Measurements from ENCODE around the gene ZFAND3. TPM values are rescaled to one million over a fixed set of nuclear protein-coding genes. Genes with fewer than 3 reads are reported as not detected.

The ZFAND3 gene
- total RNA-seq, 1 donor from 2014 or later, result 84.4 TPM

GRCh38 chr6:38033442-38033982, 214.0 kb downstream of the ZFAND3 start:
- Mint-ChIP-seq H3K9me3 (ENCODE audit: unreplicated experiment) (peaks cover 7% of the 10 kb centered on the region), H3K27ac (ENCODE audit: unreplicated experiment) (no peak overlapping the region), H3K36me3 (ENCODE audit: unreplicated experiment) (peaks cover 12% of the 10 kb centered on the region), H3K27me3 (ENCODE audit: unreplicated experiment) (no peaks in the 10 kb centered on the region), H3K4me1 (ENCODE audit: unreplicated experiment) (peaks cover 36% of the 10 kb centered on the region), H3K4me3 (ENCODE audit: unreplicated experiment) (no peak overlapping the region)
- DNase-seq (ENCODE audit: extremely low spot score, unreplicated experiment), result no peak
- TF ChIP-seq CTCF (IDR thresholded peaks at IDR 0.05), result no peak

- Mint-ChIP-seq H3K36me3 (ENCODE audit: unreplicated experiment) (peaks cover 11% of the 10 kb centered on the region), H3K27ac (ENCODE audit: unreplicated experiment) (peak overlapping the region; percentile 58), H3K27me3 (ENCODE audit: unreplicated experiment) (no peaks in the 10 kb centered on the region), H3K4me3 (ENCODE audit: unreplicated experiment) (no peak overlapping the region), H3K9me3 (ENCODE audit: unreplicated experiment) (peaks cover 7% of the 10 kb centered on the region), H3K4me1 (ENCODE audit: unreplicated experiment) (peaks cover 36% of the 10 kb centered on the region)
- TF ChIP-seq CTCF (IDR thresholded peaks at IDR 0.05), result peak; percentile 71
- DNase-seq (ENCODE audit: extremely low spot score, unreplicated experiment), result no peak
Observed at GRCh38 chr6:38034274-38034914, 214.9 kb downstream of the ZFAND3 start.

DNA sequence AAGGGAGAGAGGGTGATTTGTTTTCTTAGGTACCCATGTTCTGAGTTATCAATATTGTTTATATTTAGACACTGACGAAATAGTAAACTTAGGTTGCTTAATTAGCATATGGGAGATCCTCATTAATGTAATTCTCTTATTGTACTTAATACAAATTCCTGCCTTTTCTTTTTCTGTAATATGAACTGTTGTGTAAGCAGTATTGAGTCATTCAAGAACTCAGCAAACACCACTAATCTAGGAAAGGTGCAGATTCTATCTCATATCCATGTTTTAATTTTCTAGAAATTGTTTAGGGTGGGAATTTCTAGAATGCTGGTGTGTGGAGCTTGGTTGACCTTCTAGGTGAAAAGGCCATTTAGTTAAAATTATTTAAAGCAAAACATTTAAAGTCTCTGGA, 216.0 kb downstream of the ZFAND3 start:
- no peak for TF ChIP-seq CTCF (IDR thresholded peaks at IDR 0.05)
- H3K4me3 Mint-ChIP-seq (ENCODE audit: unreplicated experiment), result no peak overlapping the region
- H3K27ac Mint-ChIP-seq (ENCODE audit: unreplicated experiment), result peak overlapping the region; percentile 58
- no peaks in the 10 kb centered on the region for H3K27me3 Mint-ChIP-seq (ENCODE audit: unreplicated experiment)
- H3K36me3 Mint-ChIP-seq (ENCODE audit: unreplicated experiment), result peaks cover 4% of the 10 kb centered on the region
- peaks cover 40% of the 10 kb centered on the region for H3K4me1 Mint-ChIP-seq (ENCODE audit: unreplicated experiment)
- H3K9me3 Mint-ChIP-seq (ENCODE audit: unreplicated experiment), result peaks cover 2% of the 10 kb centered on the region
- no peak for DNase-seq (ENCODE audit: extremely low spot score, unreplicated experiment)

DNA sequence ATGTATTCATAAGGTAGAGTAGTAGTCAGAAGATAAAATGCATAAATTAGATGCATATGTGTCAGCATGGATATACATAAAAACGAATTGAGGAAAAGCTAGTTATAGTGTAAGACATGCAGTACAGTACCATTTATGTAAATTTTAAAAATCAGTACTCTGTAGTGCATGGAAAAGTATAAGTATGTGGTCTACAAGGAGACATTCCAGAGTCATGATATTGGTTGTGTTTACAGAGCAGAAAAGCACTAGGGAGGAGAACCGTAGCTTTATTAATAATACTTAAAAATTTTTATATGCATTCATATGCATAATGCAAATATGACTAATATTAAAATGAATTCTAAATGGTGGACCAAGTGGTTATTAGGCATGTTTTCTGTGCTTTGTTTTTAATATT, 220.0 kb downstream of the ZFAND3 start:
- H3K4me1 Mint-ChIP-seq (ENCODE audit: unreplicated experiment), result peaks cover 38% of the 10 kb centered on the region
- no peaks in the 10 kb centered on the region for H3K9me3 Mint-ChIP-seq (ENCODE audit: unreplicated experiment)
- no peak for DNase-seq (ENCODE audit: extremely low spot score, unreplicated experiment)
- H3K27ac Mint-ChIP-seq (ENCODE audit: unreplicated experiment), result no peak overlapping the region
- H3K27me3 Mint-ChIP-seq (ENCODE audit: unreplicated experiment), result no peaks in the 10 kb centered on the region
- H3K4me3 Mint-ChIP-seq (ENCODE audit: unreplicated experiment), result no peak overlapping the region
- no peak for TF ChIP-seq CTCF (IDR thresholded peaks at IDR 0.05)
- H3K36me3 Mint-ChIP-seq (ENCODE audit: unreplicated experiment), result peaks cover 1% of the 10 kb centered on the region

GRCh38 chr6:38040254-38040653, 220.7 kb downstream of the ZFAND3 start:
- Mint-ChIP-seq H3K36me3 (ENCODE audit: unreplicated experiment) (peaks cover 1% of the 10 kb centered on the region), H3K27ac (ENCODE audit: unreplicated experiment) (no peak overlapping the region), H3K4me3 (ENCODE audit: unreplicated experiment) (no peak overlapping the region), H3K4me1 (ENCODE audit: unreplicated experiment) (peaks cover 33% of the 10 kb centered on the region), H3K9me3 (ENCODE audit: unreplicated experiment) (no peaks in the 10 kb centered on the region), H3K27me3 (ENCODE audit: unreplicated experiment) (no peaks in the 10 kb centered on the region)
- no peak for TF ChIP-seq CTCF (IDR thresholded peaks at IDR 0.05)
- DNase-seq (ENCODE audit: extremely low spot score, unreplicated experiment), result no peak
